HEK293 (cell line): ENCODE measurements around the gene NKAPD1.
"Not testable (repeated sequence)": the region's sequence is repeated elsewhere in the genome, so short reads cannot be mapped to it uniquely, and the experiment has no call there.

Source experiments
- CTCF ChIA-PET: fragments of 350-600 bp; formaldehyde crosslinking; extraction: SDS; loops from one replicate; lab custom pipeline; 2021; ENCODE audit warnings: antibody characterized with exemption; lab: Yijun Ruan, JAX
- POLR2A ChIA-PET: fragments of 300-600 bp; formaldehyde crosslinking; extraction: SDS; loops from one replicate; lab custom pipeline; 2020; ENCODE audit warnings: antibody characterized with exemption, inconsistent platforms; lab: Yijun Ruan, JAX
- H3K27ac ChIP-seq: fragments of 200-500 bp; sonication (Bioruptor generic); 2 replicates; pipeline ENCODE4 v1.5.1; 2014; ENCODE audit warnings: low read depth, low read length, control low read depth, inconsistent platforms; ENCODE audit errors: extremely low read depth
- H3K36me3 ChIP-seq, 2 experiments: fragments of 200-500 bp in 1 of 2; sonication (Bioruptor generic) in 1 of 2; 1 replicate in 1 of 2; 2 replicates in 1 of 2; pipeline ENCODE4 v1.5.1; 2014 to 2017; ENCODE audit warnings: inconsistent platforms in 2 of 2, low read length in 2 of 2; ENCODE audit not compliant: control insufficient read depth in 2 of 2, insufficient read depth in 1 of 2
- H3K4me1 ChIP-seq: fragments of 200-500 bp; sonication (Bioruptor generic); 2 replicates; pipeline ENCODE4 v1.5.1; 2014; ENCODE audit warnings: mild to moderate bottlenecking, low read length, inconsistent platforms; ENCODE audit not compliant: control insufficient read depth, insufficient read depth
- H3K4me3 ChIP-seq: 2 replicates; pipeline ENCODE4 v1.5.1; 2011; ENCODE audit warnings: low read depth, mild to moderate bottlenecking, control low read depth, low read length, moderate library complexity
- H3K9me3 ChIP-seq: fragments of 200-500 bp; sonication (Bioruptor generic); 2 replicates; pipeline ENCODE4 v1.5.1; 2014; ENCODE audit warnings: low read depth, low read length, inconsistent platforms; ENCODE audit not compliant: control insufficient read depth, insufficient read depth
- BCL11A ChIP-seq: fragments of 450-650 bp; formaldehyde crosslinking; IDR thresholded peaks from 2 replicates; pipeline ENCODE4 v1.5.1; 2016; ENCODE audit warnings: low read depth, missing biosample characterization, missing genetic modification characterization
- ELK4 ChIP-seq: IDR thresholded peaks from 2 replicates; pipeline ENCODE4 v1.6.1; 2011; ENCODE audit warnings: mild to moderate bottlenecking, low read depth, low read length, borderline replicate concordance
- INSM2 ChIP-seq: fragments of 450-650 bp; formaldehyde crosslinking; IDR thresholded peaks from 2 replicates; pipeline ENCODE4 v1.5.1; 2016; ENCODE audit warnings: missing biosample characterization, missing genetic modification characterization
- KLF17 ChIP-seq: fragments of 450-650 bp; formaldehyde crosslinking; IDR thresholded peaks from 2 replicates; pipeline ENCODE4 v1.5.1; 2016; ENCODE audit warnings: missing biosample characterization, missing genetic modification characterization
- RBAK ChIP-seq: fragments of 450-650 bp; formaldehyde crosslinking; IDR thresholded peaks from 2 replicates; pipeline ENCODE4 v1.5.1; 2016; ENCODE audit warnings: missing biosample characterization, missing genetic modification characterization
- SETDB1 ChIP-seq: IDR thresholded peaks from one replicate; pipeline ENCODE4 v1.6.1; 2017; ENCODE audit warnings: mild to moderate bottlenecking, low read length, moderate library complexity, mixed read lengths; ENCODE audit not compliant: insufficient read length
- ZBTB1 ChIP-seq: fragments of 450-650 bp; formaldehyde crosslinking; IDR thresholded peaks from 2 replicates; pipeline ENCODE4 v1.5.1; 2016; ENCODE audit warnings: missing biosample characterization, missing genetic modification characterization
- ZBTB26 ChIP-seq: fragments of 450-650 bp; formaldehyde crosslinking; optimal IDR thresholded peaks from 2 replicates; pipeline ENCODE3; 2016; ENCODE audit warnings: missing biosample characterization, mild to moderate bottlenecking, missing genetic modification characterization
- ZNF146 ChIP-seq: fragments of 450-650 bp; formaldehyde crosslinking; IDR thresholded peaks from 2 replicates; pipeline ENCODE4 v1.5.1; 2016; ENCODE audit warnings: missing biosample characterization, missing genetic modification characterization
- ZNF23 ChIP-seq: fragments of 450-650 bp; formaldehyde crosslinking; IDR thresholded peaks from 2 replicates; pipeline ENCODE4 v1.5.1; 2016; ENCODE audit warnings: missing biosample characterization, missing genetic modification characterization, borderline replicate concordance
- ZNF280D ChIP-seq: fragments of 450-650 bp; formaldehyde crosslinking; IDR thresholded peaks from 2 replicates; pipeline ENCODE4 v1.5.1; 2016; ENCODE audit warnings: missing biosample characterization, missing genetic modification characterization
- ZNF513 ChIP-seq: fragments of 450-650 bp; IDR thresholded peaks from 2 replicates; pipeline ENCODE4 v1.5.1; 2018; ENCODE audit warnings: missing biosample characterization, missing genetic modification characterization
- ZNF549 ChIP-seq: fragments of 450-650 bp; IDR thresholded peaks from 2 replicates; pipeline ENCODE4 v1.5.1; 2018; ENCODE audit warnings: missing biosample characterization, missing genetic modification characterization, mild to moderate bottlenecking, inconsistent platforms, moderate library complexity
- ZNF555 ChIP-seq: fragments of 450-650 bp; formaldehyde crosslinking; conservative IDR thresholded peaks from 2 replicates; pipeline ENCODE4 v1.5.1; 2017; ENCODE audit warnings: missing biosample characterization, mild to moderate bottlenecking, missing genetic modification characterization, inconsistent platforms
- ZNF626 ChIP-seq: fragments of 450-650 bp; sonication (Bioruptor Pico); formaldehyde crosslinking; IDR thresholded peaks from 2 replicates; pipeline ENCODE4 v1.5.1; 2018; ENCODE audit warnings: missing biosample characterization, missing genetic modification characterization, inconsistent platforms
- ZNF701 ChIP-seq: fragments of 450-650 bp; formaldehyde crosslinking; IDR thresholded peaks from 2 replicates; pipeline ENCODE4 v1.5.1; 2016; ENCODE audit warnings: missing biosample characterization, missing genetic modification characterization
- ZNF785 ChIP-seq: fragments of 450-650 bp; formaldehyde crosslinking; IDR thresholded peaks from 2 replicates; pipeline ENCODE4 v1.5.1; 2016; ENCODE audit warnings: missing biosample characterization, missing genetic modification characterization
- ZNF792 ChIP-seq: fragments of 450-650 bp; formaldehyde crosslinking; IDR thresholded peaks from 2 replicates; pipeline ENCODE4 v1.5.1; 2016; ENCODE audit warnings: missing biosample characterization, missing genetic modification characterization

NKAPD1 gene

GRCh38 chr11:112086422-112087191, 12.5 kb downstream of the NKAPD1 start, which contains the start of the genes SDHD and TIMM8B (continued):
- TF ChIP-seq ZNF280D (no peak), ZNF785 (tag by site-specific recombination) (no peak)

GRCh38 chr11:112087212-112087611, 13.1 kb downstream of the NKAPD1 start:
- Histone ChIP-seq H3K9me3 (no peaks in the 10 kb centered on the region), H3K36me3 (peaks cover 18 to 83% of the 10 kb centered on the region in 2 experiments), H3K4me1 (no peaks in the 10 kb centered on the region), H3K4me3 (peak overlapping the region; percentile 95), H3K27ac (no peak overlapping the region; the same call in 1 of the 2 replicates)
- TF ChIP-seq RBAK (tag by site-specific recombination) (no peak), ZNF701 (tag by site-specific recombination) (no peak), ZNF513 (tag by site-specific recombination) (no peak), ELK4 (no peak), ZNF23 (tag by site-specific recombination) (no peak), KLF17 (tag by site-specific recombination) (no peak), ZNF146 (tag by site-specific recombination) (no peak)
- CTCF ChIA-PET: interaction anchor here (1.4 kb wide), 1 partner anchor 26 kb away, joined by 5 read pairs; no protein-coding TSS in a partner anchor
- POLR2A ChIA-PET: interaction anchor here (1.0 to 1.7 kb wide), 6 partner anchors 8 to 160 kb away, joined by 3 to 7 read pairs (median 4); partner anchors contain the start of genes NKAPD1 and PIH1D2

GRCh38 chr11:112095302-112095701, 21.2 kb downstream of the NKAPD1 start:
- H3K27ac ChIP-seq, H3K4me3 ChIP-seq, CTCF ChIA-PET, H3K4me1 ChIP-seq, H3K9me3 ChIP-seq: not testable (repeated sequence)
- peaks cover 17 to 68% of the 10 kb centered on the region in 2 experiments; a peak in 2 of 3 replicates for H3K36me3 ChIP-seq
- POLR2A ChIA-PET: interaction anchor here (0.6 to 1.5 kb wide), 2 partner anchors 9 to 39 kb away, joined by 3 to 7 read pairs; partner anchors contain the start of genes SDHD and TIMM8B

- Histone ChIP-seq H3K36me3 (peaks cover 11 to 59% of the 10 kb centered on the region in 2 experiments; a peak in 2 of 3 replicates), H3K4me3 (no peak overlapping the region), H3K9me3 (no peaks in the 10 kb centered on the region), H3K27ac (no peak overlapping the region), H3K4me1 (no peaks in the 10 kb centered on the region)
- ChIA-PET CTCF (interaction anchor here (0.7 kb wide), 1 partner anchor 17 kb away, joined by 5 read pairs; no protein-coding TSS in a partner anchor), POLR2A (interaction anchor here (1.0 to 1.5 kb wide), 2 partner anchors 9 to 10 kb away, joined by 4 to 7 read pairs; partner anchors contain the start of genes SDHD and TIMM8B)
- TF ChIP-seq ZNF549 (no peak), INSM2 (no peak), ZNF555 (tag by site-specific recombination) (no peak), ZBTB1 (tag by site-specific recombination) (no peak), BCL11A (tag by site-specific recombination) (no peak), ZNF626 (tag by site-specific recombination) (no peak), SETDB1 (no peak), ZBTB26 (tag by site-specific recombination) (no peak), ZNF792 (tag by site-specific recombination) (no peak)
These were observed 22.1 kb downstream of the NKAPD1 start for GRCh38 chr11:112096194-112096593.
